ENCODE results near the gene GRIA3.

GRIA3 gene

DNA sequence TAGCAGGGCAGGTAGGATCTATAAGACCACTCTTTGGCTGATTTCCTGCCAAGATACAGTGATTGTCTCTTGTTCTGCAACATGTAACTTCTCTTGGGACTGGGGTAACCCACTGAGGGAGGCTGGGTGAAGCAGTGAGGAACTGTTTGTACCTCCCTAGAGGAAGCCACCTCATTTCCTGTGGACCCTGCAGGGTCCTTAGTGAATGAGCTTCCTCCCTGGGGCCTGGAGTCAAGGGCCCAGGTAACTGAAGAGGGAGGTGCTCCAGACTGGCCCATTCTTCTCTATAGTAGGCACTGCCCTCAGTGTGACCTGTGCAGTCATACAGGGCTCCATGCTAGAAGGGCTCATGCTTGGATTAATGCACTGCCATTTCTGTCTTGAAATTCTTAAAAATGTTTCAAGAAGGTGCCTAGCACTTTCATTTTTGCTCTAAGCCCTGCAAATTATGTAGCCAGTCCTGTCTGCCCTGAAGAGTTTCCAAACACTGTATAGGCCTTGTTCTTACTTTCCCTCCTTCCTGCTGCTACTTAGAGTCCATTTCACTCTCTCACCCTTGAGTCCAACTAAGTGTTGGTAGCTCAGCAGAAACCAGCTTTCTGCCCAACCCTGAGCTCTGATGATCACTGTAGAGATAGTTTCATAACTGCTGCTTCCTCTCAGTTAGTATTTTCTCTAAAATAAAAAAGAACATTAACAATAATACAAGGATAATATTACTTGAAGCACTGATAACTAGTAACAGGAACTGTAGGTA lies 8.5 kb upstream of the GRIA3 start:
- H3K27me3 ChIP-seq (ENCODE audit: insufficient read depth, insufficient read length) = no peaks in the 10 kb centered on the region
- H3K9ac ChIP-seq (ENCODE audit: insufficient read length, low read depth) = no peak overlapping the region
- H3K4me1 ChIP-seq (ENCODE audit: insufficient read depth, insufficient read length) = no peaks in the 10 kb centered on the region
- no peak overlapping the region for H3K4me3 ChIP-seq (ENCODE audit: insufficient read length, low read depth)
- TF ChIP-seq SUZ12 (IDR thresholded peaks at IDR 0.05; ENCODE audit: extremely low read depth, insufficient read depth, insufficient read length) (no peak), YY1 (IDR thresholded peaks at IDR 0.05; ENCODE audit: insufficient read depth, insufficient read length) (no peak), ZNF274 (IDR thresholded peaks at IDR 0.05; ENCODE audit: low read depth, low read length) (no peak)
- no peaks in the 10 kb centered on the region for H3K9me3 ChIP-seq (ENCODE audit: insufficient read depth, low read length)
- no peaks in the 10 kb centered on the region for H3K36me3 ChIP-seq (ENCODE audit: insufficient read depth, insufficient read length, low read length)
- no peak for DNase-seq (ENCODE audit: low read depth, low spot score)

DNA sequence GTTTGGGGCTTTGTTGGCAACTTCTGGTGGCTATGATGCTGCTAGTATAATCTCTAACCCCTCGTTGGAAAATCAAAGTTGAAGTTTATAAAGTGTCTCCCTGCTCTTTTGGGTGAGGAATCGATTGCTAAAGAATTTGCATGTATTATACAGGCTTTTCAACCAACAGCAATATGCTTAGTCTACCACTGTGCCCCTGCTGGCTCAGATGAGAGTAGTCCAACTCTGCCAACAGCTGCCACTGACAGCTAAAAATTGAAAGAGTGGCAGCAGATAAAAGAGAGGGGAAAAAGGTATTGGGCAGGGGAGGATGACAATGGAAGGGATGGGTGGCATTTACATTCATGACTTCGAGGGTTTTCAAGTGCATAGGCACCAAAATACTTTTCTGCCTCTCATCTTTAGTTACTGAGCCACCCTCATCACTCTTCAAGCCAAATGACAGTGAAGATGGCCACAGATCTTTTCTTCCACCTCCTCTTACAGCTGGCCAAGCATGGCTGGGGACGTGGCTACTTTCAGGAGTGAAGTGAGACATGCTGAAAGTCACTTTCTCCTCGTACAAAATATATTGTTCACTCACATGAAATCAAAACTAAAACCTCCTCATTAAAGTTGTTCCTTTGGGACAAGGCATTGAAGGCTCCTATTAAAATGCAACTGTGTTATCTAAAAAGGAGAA lies 2.7 kb upstream of the GRIA3 start:
- no peaks in the 10 kb centered on the region for H3K9me3 ChIP-seq (ENCODE audit: insufficient read depth, low read length)
- H3K36me3 ChIP-seq (ENCODE audit: insufficient read depth, insufficient read length, low read length) = no peaks in the 10 kb centered on the region
- no peaks in the 10 kb centered on the region for H3K4me1 ChIP-seq (ENCODE audit: insufficient read depth, insufficient read length)
- H3K27me3 ChIP-seq (ENCODE audit: insufficient read depth, insufficient read length) = no peaks in the 10 kb centered on the region
- no peak overlapping the region for H3K4me3 ChIP-seq (ENCODE audit: insufficient read length, low read depth)
- TF ChIP-seq ZNF274 (IDR thresholded peaks at IDR 0.05; ENCODE audit: low read depth, low read length) = no peak
- no peak for TF ChIP-seq YY1 (IDR thresholded peaks at IDR 0.05; ENCODE audit: insufficient read depth, insufficient read length)
- TF ChIP-seq SUZ12 (IDR thresholded peaks at IDR 0.05; ENCODE audit: extremely low read depth, insufficient read depth, insufficient read length) = no peak
- H3K9ac ChIP-seq (ENCODE audit: insufficient read length, low read depth) = no peak overlapping the region
- DNase-seq (ENCODE audit: low read depth, low spot score) = no peak

DNA sequence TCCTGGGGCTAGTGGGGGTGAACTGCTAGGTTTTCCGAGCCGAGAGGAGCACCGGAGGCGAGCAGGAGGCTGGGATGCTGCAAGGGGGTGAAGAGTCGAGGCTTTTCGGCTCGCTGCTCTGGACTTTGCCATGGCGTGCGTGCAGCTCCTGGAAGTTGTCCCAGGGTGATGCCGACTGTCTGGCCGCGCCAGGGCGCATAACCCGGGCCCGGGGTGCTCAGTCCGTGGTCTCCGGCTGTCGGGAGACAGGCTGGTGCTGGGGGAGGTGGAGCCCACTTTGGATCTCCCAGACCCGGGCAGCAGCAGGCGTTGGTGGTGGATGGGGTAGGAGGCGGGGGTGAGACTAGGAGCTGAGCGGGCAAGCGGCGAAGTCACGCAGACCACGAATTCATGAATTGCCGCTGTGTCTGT lies 793 bp downstream of the GRIA3 start:
- no peak for TF ChIP-seq YY1 (IDR thresholded peaks at IDR 0.05; ENCODE audit: insufficient read depth, insufficient read length)
- no peaks in the 10 kb centered on the region for H3K4me1 ChIP-seq (ENCODE audit: insufficient read depth, insufficient read length)
- no peak for DNase-seq (ENCODE audit: low read depth, low spot score)
- no peaks in the 10 kb centered on the region for H3K9me3 ChIP-seq (ENCODE audit: insufficient read depth, low read length)
- H3K4me3 ChIP-seq (ENCODE audit: insufficient read length, low read depth) = peak overlapping the region; percentile 49
- H3K27me3 ChIP-seq (ENCODE audit: insufficient read depth, insufficient read length) = no peaks in the 10 kb centered on the region
- no peaks in the 10 kb centered on the region for H3K36me3 ChIP-seq (ENCODE audit: insufficient read depth, insufficient read length, low read length)
- peak overlapping the region; percentile 42 for H3K9ac ChIP-seq (ENCODE audit: insufficient read length, low read depth)

DNA sequence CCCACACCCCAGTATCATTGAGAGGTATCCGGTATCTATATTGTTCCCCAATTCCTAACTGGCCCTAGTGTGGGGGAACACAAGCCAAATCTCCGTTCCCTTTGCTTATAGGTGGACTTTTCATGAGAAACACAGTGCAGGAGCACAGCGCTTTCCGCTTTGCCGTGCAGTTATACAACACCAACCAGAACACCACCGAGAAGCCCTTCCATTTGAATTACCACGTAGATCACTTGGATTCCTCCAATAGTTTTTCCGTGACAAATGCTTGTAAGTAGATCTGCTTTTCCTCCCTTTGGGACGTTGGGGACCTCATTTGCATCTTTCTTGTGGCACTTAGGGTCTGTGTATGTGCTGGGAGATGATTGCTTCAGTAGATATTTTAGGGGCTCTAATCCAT lies 1.6 kb downstream of the GRIA3 start:
- Histone ChIP-seq H3K36me3 (ENCODE audit: insufficient read depth, insufficient read length, low read length) (no peaks in the 10 kb centered on the region), H3K4me1 (ENCODE audit: insufficient read depth, insufficient read length) (no peaks in the 10 kb centered on the region), H3K27me3 (ENCODE audit: insufficient read depth, insufficient read length) (no peaks in the 10 kb centered on the region), H3K9ac (ENCODE audit: insufficient read length, low read depth) (no peak overlapping the region), H3K9me3 (ENCODE audit: insufficient read depth, low read length) (no peaks in the 10 kb centered on the region), H3K4me3 (ENCODE audit: insufficient read length, low read depth) (no peak overlapping the region)
- TF ChIP-seq SUZ12 (IDR thresholded peaks at IDR 0.05; ENCODE audit: extremely low read depth, insufficient read depth, insufficient read length) = no peak
- no peak for TF ChIP-seq ZNF274 (IDR thresholded peaks at IDR 0.05; ENCODE audit: low read depth, low read length)
- no peak for TF ChIP-seq YY1 (IDR thresholded peaks at IDR 0.05; ENCODE audit: insufficient read depth, insufficient read length)
- no peak for DNase-seq (ENCODE audit: low read depth, low spot score)

DNA sequence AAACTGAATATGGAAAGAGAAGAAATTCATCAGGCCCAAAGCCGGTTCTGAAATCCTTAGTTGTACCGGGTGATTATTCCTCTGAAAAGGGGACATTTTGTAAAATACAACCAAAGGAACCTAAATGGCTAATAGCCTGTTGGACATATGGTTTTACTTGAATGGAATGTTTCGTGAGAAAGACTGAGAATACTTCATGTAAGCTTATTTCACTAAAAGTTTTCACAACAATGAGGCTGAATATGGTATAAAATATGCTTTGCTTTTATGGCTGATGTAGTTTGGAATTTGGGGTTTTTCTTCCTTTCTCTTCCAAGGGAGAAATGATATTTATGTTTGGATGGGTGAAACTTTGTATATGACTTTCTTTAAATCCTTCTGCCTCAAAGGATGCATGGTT lies 2.7 kb downstream of the GRIA3 start:
- DNase-seq (ENCODE audit: low read depth, low spot score) = no peak
- no peaks in the 10 kb centered on the region for H3K36me3 ChIP-seq (ENCODE audit: insufficient read depth, insufficient read length, low read length)
- TF ChIP-seq YY1 (IDR thresholded peaks at IDR 0.05; ENCODE audit: insufficient read depth, insufficient read length) = no peak
- TF ChIP-seq SUZ12 (IDR thresholded peaks at IDR 0.05; ENCODE audit: extremely low read depth, insufficient read depth, insufficient read length) = no peak
- TF ChIP-seq ZNF274 (IDR thresholded peaks at IDR 0.05; ENCODE audit: low read depth, low read length) = no peak
- H3K27me3 ChIP-seq (ENCODE audit: insufficient read depth, insufficient read length) = no peaks in the 10 kb centered on the region
- H3K9me3 ChIP-seq (ENCODE audit: insufficient read depth, low read length) = no peaks in the 10 kb centered on the region
- no peaks in the 10 kb centered on the region for H3K4me1 ChIP-seq (ENCODE audit: insufficient read depth, insufficient read length)
- no peak overlapping the region for H3K4me3 ChIP-seq (ENCODE audit: insufficient read length, low read depth)
- no peak overlapping the region for H3K9ac ChIP-seq (ENCODE audit: insufficient read length, low read depth)

DNA sequence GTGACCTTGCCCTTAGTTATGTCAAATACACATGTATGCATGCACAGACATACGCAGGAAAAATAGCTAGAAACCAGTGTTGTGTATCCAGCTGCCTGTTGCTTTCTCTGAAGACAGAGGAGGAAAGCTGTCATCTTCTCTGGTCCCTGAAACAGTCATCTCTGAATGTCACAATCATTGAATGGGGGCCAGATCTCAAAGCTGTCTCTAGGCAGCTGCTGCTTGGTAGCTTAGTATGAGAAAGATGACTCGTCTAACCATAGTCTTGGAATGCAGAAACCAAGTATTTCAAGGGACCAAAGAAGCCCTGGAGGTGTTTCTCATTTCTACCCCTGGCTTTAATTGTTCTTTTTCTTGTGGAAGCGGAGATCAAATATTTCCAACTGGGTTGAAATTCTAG lies 4.0 kb downstream of the GRIA3 start:
- H3K36me3 ChIP-seq (ENCODE audit: insufficient read depth, insufficient read length, low read length) = no peaks in the 10 kb centered on the region
- no peak overlapping the region for H3K9ac ChIP-seq (ENCODE audit: insufficient read length, low read depth)
- no peak overlapping the region for H3K4me3 ChIP-seq (ENCODE audit: insufficient read length, low read depth)
- no peaks in the 10 kb centered on the region for H3K27me3 ChIP-seq (ENCODE audit: insufficient read depth, insufficient read length)
- DNase-seq (ENCODE audit: low read depth, low spot score) = no peak
- no peaks in the 10 kb centered on the region for H3K9me3 ChIP-seq (ENCODE audit: insufficient read depth, low read length)
- no peaks in the 10 kb centered on the region for H3K4me1 ChIP-seq (ENCODE audit: insufficient read depth, insufficient read length)
- TF ChIP-seq SUZ12 (IDR thresholded peaks at IDR 0.05; ENCODE audit: extremely low read depth, insufficient read depth, insufficient read length) (no peak), YY1 (IDR thresholded peaks at IDR 0.05; ENCODE audit: insufficient read depth, insufficient read length) (no peak), ZNF274 (IDR thresholded peaks at IDR 0.05; ENCODE audit: low read depth, low read length) (no peak)

DNA sequence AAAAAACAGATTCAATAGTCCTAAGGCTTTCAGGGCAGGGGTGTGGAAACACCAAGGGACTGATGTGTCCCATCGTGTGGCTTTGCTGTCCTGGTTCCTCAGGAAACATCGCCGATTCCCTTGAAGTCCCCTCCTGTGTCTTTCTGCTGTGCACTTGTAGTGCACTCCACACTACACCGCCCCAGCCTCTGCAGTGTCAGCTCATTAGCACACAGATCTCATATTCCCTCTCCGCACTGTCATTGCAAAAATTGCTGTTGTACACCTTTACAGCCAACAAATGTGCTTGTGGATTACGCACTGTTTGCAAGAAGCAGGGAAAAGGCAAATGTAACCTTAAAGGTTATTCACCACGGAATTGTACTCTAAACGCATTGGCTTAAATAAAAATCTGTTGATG lies 5.3 kb downstream of the GRIA3 start:
- no peak overlapping the region for H3K9ac ChIP-seq (ENCODE audit: insufficient read length, low read depth)
- no peaks in the 10 kb centered on the region for H3K4me1 ChIP-seq (ENCODE audit: insufficient read depth, insufficient read length)
- no peaks in the 10 kb centered on the region for H3K36me3 ChIP-seq (ENCODE audit: insufficient read depth, insufficient read length, low read length)
- no peaks in the 10 kb centered on the region for H3K9me3 ChIP-seq (ENCODE audit: insufficient read depth, low read length)
- H3K27me3 ChIP-seq (ENCODE audit: insufficient read depth, insufficient read length) = no peaks in the 10 kb centered on the region
- DNase-seq (ENCODE audit: low read depth, low spot score) = no peak
- TF ChIP-seq YY1 (IDR thresholded peaks at IDR 0.05; ENCODE audit: insufficient read depth, insufficient read length) (no peak), SUZ12 (IDR thresholded peaks at IDR 0.05; ENCODE audit: extremely low read depth, insufficient read depth, insufficient read length) (no peak), ZNF274 (IDR thresholded peaks at IDR 0.05; ENCODE audit: low read depth, low read length) (no peak)
- no peak overlapping the region for H3K4me3 ChIP-seq (ENCODE audit: insufficient read length, low read depth)

All from NT2/D1 (cell line).